Measurements from ENCODE around the gene SCAMP3.

- TF ChIP-seq CTCF (conservative IDR thresholded peaks at IDR 0.05; ENCODE audit: low read length): peak; percentile 61
- TF ChIP-seq EZH2phosphoT487 (IDR thresholded peaks at IDR 0.05; ENCODE audit: borderline replicate concordance): no peak
These were observed 45.1 kb upstream of the SCAMP3 start for GRCh38 chr1:155307247-155307740.

Data from Loucy (cell line).